HepG2 (cell line): ENCODE results near the gene KDM2B. TPM values are rescaled to one million over a fixed set of nuclear protein-coding genes. Genes with fewer than 3 reads are reported as not detected.

Experiments
- ATAC-seq: fragments of 200-7000 bp; cut with Tn5 transposase; 3 replicates; pipeline ENCODE4 v1.9.1; 2020; ENCODE audit warnings: mild to moderate bottlenecking, moderate library complexity
- BruUV-seq: library from RNA; stranded (reverse); fragments of 400-500 nt; replicated peaks from 2 replicates; lab custom pipeline; 2021; lab: Mats Ljungman, UMichigan
- CTCF ChIA-PET: fragments of 300-600 bp; formaldehyde crosslinking; extraction: SDS; loops from one replicate; lab custom pipeline; 2021; ENCODE audit warnings: low total read pairs, inconsistent platforms, low intra/inter-chr PET ratio; lab: Yijun Ruan, JAX
- POLR2A ChIA-PET: fragments of 350-600 bp; sonication (Branson Sonifier 250); formaldehyde crosslinking; loops from one replicate; lab custom pipeline; 2020; ENCODE audit warnings: antibody characterized with exemption, inconsistent platforms; lab: Yijun Ruan, JAX
- DNase-seq: peaks from one replicate; pipeline ENCODE4 v3.0.0-alpha.2; 2015; ENCODE audit warnings: low spot score
- FAIRE-seq: peaks from 3 replicates; lab custom pipeline; 2011; peaks lifted over from hg19 to GRCh38; lab: Jason Lieb, UNC
- H2AFZ ChIP-seq: one replicate; pipeline ENCODE4 v1.6.1; 2011; ENCODE audit warnings: low read length, inconsistent platforms
- H3K27ac ChIP-seq: fragments of 300-600 bp; 3 replicates; pipeline ENCODE4 v1.8.0; 2011; ENCODE audit warnings: mixed run types, mild to moderate bottlenecking, mixed read lengths, low read length, inconsistent platforms; ENCODE audit not compliant: insufficient read depth; ENCODE audit errors: extremely low read length
- H3K27me3 ChIP-seq, 2 experiments: fragments of 200-600 bp in 1 of 2; 2 replicates in 1 of 2; 3 replicates in 1 of 2; pipeline versions ENCODE4 v1.6.0 to v1.8.0; 2011; ENCODE audit warnings: low read length in 2 of 2, mild to moderate bottlenecking in 2 of 2, moderate library complexity in 2 of 2, inconsistent platforms in 1 of 2; ENCODE audit not compliant: insufficient read depth in 2 of 2, control insufficient read depth in 1 of 2
- H3K36me3 ChIP-seq, 2 experiments: fragments of 200-600 bp in 1 of 2; replicated peaks in 1 of 2; 2 replicates in 1 of 2; 3 replicates in 1 of 2; pipeline versions ENCODE4 v1.5.1 to v1.8.0; 2011; ENCODE audit warnings: low read length in 2 of 2, inconsistent platforms in 1 of 2; ENCODE audit not compliant: insufficient read depth in 2 of 2, control insufficient read depth in 1 of 2
- H3K4me1 ChIP-seq: 2 replicates; pipeline ENCODE4 v1.5.1; 2012; ENCODE audit warnings: low read length, inconsistent platforms; ENCODE audit not compliant: insufficient read depth
- H3K4me2 ChIP-seq: 2 replicates; pipeline ENCODE4 v1.6.0; 2011; ENCODE audit warnings: low read depth, low read length, inconsistent platforms
- H3K4me3 ChIP-seq, 3 experiments: fragments of 200-600 bp in 1 of 3; sonication (generic), shearing (Covaris generic) in 1 of 3; replicated peaks in 1 of 3; 2 replicates each; pipeline ENCODE4 v1.5.1; 2011 to 2016; ENCODE audit warnings: low read length in 3 of 3, inconsistent platforms in 2 of 3, low read depth in 2 of 3, mild to moderate bottlenecking in 2 of 3, control low read depth in 1 of 3, mixed read lengths in 1 of 3; ENCODE audit not compliant: insufficient read depth in 1 of 3
- H3K79me2 ChIP-seq: one replicate; pipeline ENCODE4 v1.6.1; 2011; ENCODE audit warnings: low read length, inconsistent platforms; ENCODE audit not compliant: insufficient read depth
- H3K9ac ChIP-seq: 2 replicates; pipeline ENCODE4 v1.6.0; 2011; ENCODE audit warnings: mild to moderate bottlenecking, low read depth, low read length, inconsistent platforms; ENCODE audit not compliant: insufficient read depth
- H3K9me3 ChIP-seq: 2 replicates; pipeline ENCODE4 v1.5.1; 2012; ENCODE audit warnings: mild to moderate bottlenecking, low read length
- H4K20me1 ChIP-seq: 2 replicates; pipeline ENCODE4 v1.6.0; 2011; ENCODE audit warnings: inconsistent platforms, mild to moderate bottlenecking, low read length, moderate library complexity; ENCODE audit not compliant: insufficient read depth
- FOXA3 ChIP-seq: IDR thresholded peaks from 2 replicates; pipeline ENCODE4 v1.6.1; 2016; ENCODE audit warnings: missing genetic modification reagents, missing compliant biosample characterization
- NFE2L2 ChIP-seq: fragments of 150-350 bp; IDR thresholded peaks from 2 replicates; pipeline ENCODE4 v1.6.1; 2014; ENCODE audit warnings: low read length
- NR1H2 ChIP-seq: sonication (generic); formaldehyde crosslinking; IDR thresholded peaks from 2 replicates; pipeline ENCODE4 v1.8.1; 2022; ENCODE audit warnings: low read depth, missing genetic modification reagents, borderline replicate concordance
- RXRA ChIP-seq: sonication (generic); formaldehyde crosslinking; IDR thresholded peaks from 2 replicates; pipeline ENCODE4 v1.5.1; 2020; ENCODE audit warnings: missing genetic modification reagents
- SMAD1 ChIP-seq: sonication (generic); formaldehyde crosslinking; IDR thresholded peaks from 2 replicates; pipeline ENCODE4 v1.4.0; 2020; ENCODE audit warnings: missing genetic modification reagents, low read depth, mild to moderate bottlenecking, borderline replicate concordance
- SMAD9 ChIP-seq: sonication (generic); formaldehyde crosslinking; IDR thresholded peaks from 2 replicates; pipeline ENCODE4 v1.5.1; 2020; ENCODE audit warnings: mild to moderate bottlenecking, missing genetic modification reagents
- TBL1XR1 ChIP-seq: fragments of 150-350 bp; IDR thresholded peaks from 2 replicates; pipeline ENCODE4 v1.6.1; 2014; ENCODE audit warnings: borderline replicate concordance, low read length; ENCODE audit not compliant: partially characterized antibody
- ZFAT ChIP-seq: sonication (generic); formaldehyde crosslinking; conservative IDR thresholded peaks from 2 replicates; pipeline ENCODE4 v1.8.1; 2023; ENCODE audit warnings: missing genetic modification reagents, inconsistent platforms
- ZNF10 ChIP-seq: sonication (generic); formaldehyde crosslinking; IDR thresholded peaks from 2 replicates; pipeline ENCODE4 v1.4.0; 2020; ENCODE audit warnings: mild to moderate bottlenecking, low read depth, missing genetic modification reagents, borderline replicate concordance
- ZNF576 ChIP-seq: sonication (generic); formaldehyde crosslinking; IDR thresholded peaks from 2 replicates; pipeline ENCODE4 v1.4.0; 2020; ENCODE audit warnings: mild to moderate bottlenecking, missing genetic modification reagents
- ZNF720 ChIP-seq: sonication (generic); formaldehyde crosslinking; IDR thresholded peaks from 2 replicates; pipeline ENCODE4 v1.4.0; 2020; ENCODE audit warnings: missing genetic modification reagents
- WGBS: methylation state at CpG from one replicate; pipeline ENCODE4 v1.1.6; 2017; ENCODE audit warnings: low lambda C conversion rate; 5-methylcytosine and 5-hydroxymethylcytosine counted together
- in situ Hi-C: cut with HindIII; loops from 2 replicates; pipeline ENCODE4 v1.10.0; 2017; ENCODE audit warnings: low pct_unique_long_range_greater_than_20kb; ENCODE audit not compliant: extremely low pct_ligation_motif_present
- intact Hi-C: fragments of 100-400 bp; cut with micrococcal nuclease; formaldehyde crosslinking; loops from one replicate; pipeline ENCODE4 v1.10.0; 2022; ENCODE audit not compliant: unreplicated experiment
- polyA plus RNA-seq, 8 experiments: library from polyadenylated mRNA; depleted of rRNA in 3 of 8; stranded (reverse) in 7 of 8; unstranded in 1 of 8; fragments of >200 nt; fragmentation: Illumina TruSeq in 4 of 8; extraction: Trizol in 4 of 8; gene quantifications; 2 replicates each; pipeline versions ENCODE4 v1.2.1 to v1.2.3, GENCODE V29; 2011 to 2016; ENCODE audit warnings: low read depth in 4 of 8, missing spikeins in 1 of 8, mixed read lengths in 1 of 8; ENCODE audit not compliant: insufficient read depth in 1 of 8
- total RNA-seq, 5 experiments: library from RNA; depleted of rRNA; stranded (reverse); fragments of >200 nt; fragmentation: Illumina TruSeq; extraction: Trizol; gene quantifications; 2 replicates each; pipeline ENCODE4 v1.2.3, GENCODE V29; 2016; ENCODE audit warnings: low read depth in 1 of 5

KDM2B gene
- total and polyA plus RNA-seq, 2 of the 13 experiments (the other 11 are each of a cell fraction or from before 2014, with no cell fraction given) = 17.5 to 26.1 TPM

GRCh38 chr12:121472150-121472905, 108.5 kb downstream of the KDM2B start:
- BruUV-seq = no TSS peak
- CTCF ChIA-PET = no interaction called here
- intact Hi-C loops = no loop called here
- no peaks in the 10 kb centered on the region for H3K79me2 ChIP-seq
- no peak overlapping the region for H3K9ac ChIP-seq
- TF ChIP-seq ZNF10 (CRISPR knock-in tag) (no peak), SMAD9 (CRISPR knock-in tag) (no peak), TBL1XR1 (no peak), ZFAT (CRISPR knock-in tag) (no peak), SMAD1 (no peak), FOXA3 (CRISPR knock-in tag) (no peak), NR1H2 (no peak), NFE2L2 (no peak), ZNF720 (CRISPR knock-in tag) (no peak), RXRA (CRISPR knock-in tag) (no peak), ZNF576 (CRISPR knock-in tag) (no peak)
- TF ChIP-seq, all 625 proteins: peak for 0
- ATAC-seq (no peak), DNase-seq (no peak), FAIRE-seq (no peak)
- POLR2A ChIA-PET = no interaction called here
- H3K4me2 ChIP-seq = no peak overlapping the region
- no peak overlapping the region for H3K27ac ChIP-seq
- H3K27me3 ChIP-seq = no peaks in the 10 kb centered on the region
- no peaks in the 10 kb centered on the region for H4K20me1 ChIP-seq
- no peaks in the 10 kb centered on the region for H3K9me3 ChIP-seq
- no peaks in the 10 kb centered on the region for H3K36me3 ChIP-seq
- H3K4me1 ChIP-seq = peaks cover 32% of the 10 kb centered on the region
- 65% methylated on average over 7 of the region's 7 CpGs for WGBS
- no peak overlapping the region for H3K4me3 ChIP-seq
- in situ Hi-C loops = no loop called here
- H2AFZ ChIP-seq = no peak overlapping the region
